Amniotic stem cell (primary cell): ENCODE measurements around the gene CEP89.
"Not testable (repeated sequence)": the region's sequence is repeated elsewhere in the genome, so short reads cannot be mapped to it uniquely, and the experiment has no call there.

Source experiments
- DNase-seq: peaks from one replicate; lab custom pipeline; 2025; lab: John Stamatoyannopoulos, UW

Gene CEP89

DNA sequence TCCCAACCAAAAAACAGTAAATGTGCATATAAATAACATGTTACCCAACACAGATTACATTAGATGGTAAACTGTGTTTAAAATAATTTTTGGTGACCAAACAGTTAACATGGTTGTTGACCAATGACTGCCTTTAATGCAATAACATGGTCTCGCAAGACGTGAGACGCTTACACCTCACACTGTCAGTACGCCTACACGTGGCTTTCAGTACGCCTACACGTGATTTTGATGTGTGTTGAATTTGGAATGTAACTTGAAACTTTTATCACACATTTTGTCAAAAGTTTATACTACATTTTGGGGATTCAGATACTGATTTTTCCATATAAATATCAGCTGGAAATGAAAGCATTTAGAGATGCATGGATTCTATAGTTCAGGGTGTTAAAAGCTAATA, 134.2 kb downstream of the CEP89 start:
- no peak for DNase-seq

DNA sequence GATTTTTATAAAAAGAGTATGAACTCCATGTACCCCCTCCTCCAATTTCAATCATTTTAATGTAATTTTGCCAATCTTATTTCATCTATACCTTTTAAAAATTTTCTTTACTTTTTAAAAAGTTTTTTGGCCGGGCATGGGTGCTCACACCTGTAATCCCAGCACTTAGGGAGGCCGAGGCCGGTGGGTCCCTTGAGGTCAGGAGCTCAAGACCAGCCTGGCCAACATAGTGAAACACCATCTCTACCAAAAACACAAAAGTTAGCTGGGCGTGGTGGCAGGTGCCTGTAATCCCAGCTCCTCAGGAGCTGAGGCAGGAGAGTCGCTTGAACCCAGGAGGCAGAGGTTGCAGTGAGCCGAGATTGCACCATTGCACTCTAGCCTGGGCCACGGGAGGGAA, 138.4 kb downstream of the CEP89 start:
- DNase-seq, result not testable (repeated sequence)

DNA sequence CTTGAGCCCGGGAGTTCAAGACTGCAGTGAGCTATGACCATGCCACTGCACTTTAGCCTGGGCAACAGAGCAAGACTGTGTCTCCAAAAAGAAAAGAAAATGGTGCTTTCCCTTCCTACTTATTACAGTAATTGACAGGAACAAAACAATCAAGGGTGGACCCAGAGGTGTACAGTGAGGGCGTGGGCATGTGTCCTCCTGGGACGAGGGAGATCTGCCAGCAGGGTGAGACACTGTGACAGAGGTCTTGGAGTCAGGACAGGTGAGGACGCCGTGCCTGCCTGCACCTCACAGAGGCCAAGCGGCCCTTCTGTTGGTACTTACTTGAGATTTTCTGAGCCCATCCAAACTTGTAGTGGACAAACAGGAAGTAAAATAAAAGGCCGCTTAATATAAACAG, 138.9 kb downstream of the CEP89 start:
- DNase-seq, result not testable (repeated sequence)

DNA sequence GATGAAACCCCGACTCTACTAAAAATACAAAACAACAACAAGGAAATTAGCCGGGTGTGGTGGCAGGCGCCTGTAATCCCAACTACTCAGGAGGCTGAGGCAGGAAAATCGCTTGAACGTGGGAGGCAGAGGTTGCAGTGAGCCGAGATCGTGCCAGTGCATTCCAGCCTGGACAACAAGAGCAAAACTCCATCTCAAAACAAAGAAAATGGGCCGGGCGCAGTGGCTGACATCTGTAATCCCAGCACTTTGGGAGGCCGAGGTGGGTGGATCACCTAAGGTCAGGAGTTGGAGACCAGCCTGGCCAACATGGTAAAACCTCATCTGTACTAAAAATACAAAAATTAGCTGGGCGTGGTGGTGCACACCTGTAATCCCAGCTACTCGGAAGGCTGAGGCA, 139.7 kb downstream of the CEP89 start:
- not testable (repeated sequence) for DNase-seq

DNA sequence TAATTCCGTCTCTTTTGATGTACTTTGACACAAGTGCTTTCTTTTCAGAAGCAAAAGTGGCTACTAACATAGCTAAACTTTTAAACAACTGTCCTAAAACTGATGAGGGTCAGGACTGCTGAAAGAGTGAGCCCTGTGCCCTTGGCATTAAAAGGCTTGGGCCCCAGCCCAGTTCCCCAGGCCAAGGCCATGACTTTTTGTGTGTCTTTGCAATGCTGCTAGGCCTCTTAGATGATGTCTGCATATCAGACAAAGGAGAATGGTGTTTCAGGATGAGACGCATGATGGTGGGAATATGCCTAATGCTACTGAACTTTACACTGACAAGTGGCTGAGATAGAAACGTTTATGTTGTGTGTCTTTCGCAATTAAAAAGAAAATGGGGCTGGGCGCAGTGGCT, 140.1 kb downstream of the CEP89 start:
- DNase-seq, result no peak

DNA sequence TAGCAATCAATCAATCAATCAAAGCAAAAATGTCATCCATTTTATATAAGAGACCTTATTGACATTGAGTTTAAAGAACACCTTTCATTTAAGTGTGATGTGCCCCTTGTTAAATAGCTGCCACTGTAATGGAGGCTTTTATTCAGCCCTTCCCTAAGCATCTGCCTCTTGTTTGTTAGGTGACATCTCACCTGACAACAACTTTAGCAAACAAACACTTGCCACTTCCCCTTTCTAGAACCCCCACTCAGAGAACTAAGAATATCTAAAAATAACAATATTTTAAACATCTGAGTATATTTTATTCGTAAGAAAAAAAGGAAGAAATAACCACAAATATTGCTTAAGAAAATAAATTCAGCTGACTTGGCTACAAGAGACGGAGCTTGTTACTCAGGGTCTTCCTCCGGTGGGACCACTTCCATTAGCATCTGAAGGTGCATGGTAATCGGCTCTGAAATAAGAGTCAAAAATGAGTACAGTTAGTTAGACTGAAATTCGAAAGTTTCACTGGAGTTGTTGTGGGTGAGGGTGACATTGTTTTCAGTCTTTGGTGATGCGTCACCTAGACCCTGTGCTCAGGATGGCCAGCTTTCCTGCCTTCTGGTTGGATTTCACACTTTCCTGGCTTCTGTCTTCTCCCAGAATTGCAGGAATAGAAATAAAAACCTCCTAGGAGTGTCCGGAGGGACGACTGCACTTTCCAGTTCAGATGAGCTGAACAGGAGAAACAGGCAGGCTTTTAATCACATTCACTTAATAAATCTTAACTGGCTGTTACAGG, 141.3 kb downstream of the CEP89 start:
- no peak for DNase-seq

DNA sequence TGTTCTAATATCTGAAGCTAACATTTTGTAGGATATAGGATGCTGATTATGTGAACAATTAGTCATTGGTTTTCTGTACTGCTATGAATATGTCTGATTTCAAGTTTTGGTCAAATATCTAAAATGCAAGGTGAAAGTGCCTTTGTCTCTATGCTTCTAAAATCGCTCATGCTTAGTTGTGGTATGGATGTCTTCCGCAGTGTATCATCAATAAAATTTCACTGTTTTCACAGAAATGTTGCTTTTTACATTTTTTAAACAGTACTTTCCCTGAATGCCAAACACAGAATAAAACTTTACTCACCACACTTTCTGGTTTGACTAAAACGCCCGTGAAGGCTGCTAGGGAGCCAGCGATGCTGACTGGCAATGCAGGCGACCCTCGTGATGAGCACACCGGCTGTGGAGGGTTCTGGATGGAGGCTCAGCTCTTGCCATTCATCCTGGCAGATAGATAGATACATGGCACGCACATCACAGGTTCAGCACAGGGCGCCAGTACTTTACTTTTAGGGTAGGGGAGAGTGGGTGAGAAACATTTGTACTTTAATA, 142.3 kb downstream of the CEP89 start:
- DNase-seq, result no peak

DNA sequence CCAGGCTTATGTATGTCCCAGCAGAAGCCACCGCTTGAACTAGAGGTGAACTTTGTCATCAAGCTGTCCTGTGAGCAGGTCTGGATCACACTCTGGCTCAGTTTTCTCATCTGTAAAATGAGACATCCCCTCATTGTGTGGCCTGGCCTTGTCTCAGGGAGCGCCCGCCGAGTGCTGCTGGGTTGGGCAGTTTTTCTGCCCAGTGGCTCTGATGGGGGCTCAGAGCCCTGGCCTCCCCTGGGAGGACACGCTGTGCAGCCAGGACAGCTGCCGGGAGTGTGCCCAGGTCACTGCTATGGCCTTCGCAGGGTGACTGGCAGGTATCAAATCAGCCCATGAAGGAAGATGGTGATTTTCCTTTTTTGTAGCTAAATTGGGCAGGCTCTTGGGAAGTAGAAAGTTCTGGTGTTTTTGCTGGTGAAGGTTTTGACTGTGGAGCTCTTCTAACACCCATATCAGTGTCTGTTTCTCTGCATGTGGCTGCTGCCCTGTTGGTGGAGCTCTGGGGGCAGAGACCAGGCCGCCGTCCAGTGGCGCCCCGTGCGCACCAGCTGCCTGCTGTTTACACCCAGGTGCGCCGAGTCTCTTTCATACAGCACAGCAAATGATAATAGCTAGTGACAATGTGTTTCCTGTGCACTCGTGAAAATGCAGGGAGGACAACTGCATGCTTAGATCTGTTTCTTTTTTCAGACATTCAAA, 143.0 kb downstream of the CEP89 start:
- no peak for DNase-seq

DNA sequence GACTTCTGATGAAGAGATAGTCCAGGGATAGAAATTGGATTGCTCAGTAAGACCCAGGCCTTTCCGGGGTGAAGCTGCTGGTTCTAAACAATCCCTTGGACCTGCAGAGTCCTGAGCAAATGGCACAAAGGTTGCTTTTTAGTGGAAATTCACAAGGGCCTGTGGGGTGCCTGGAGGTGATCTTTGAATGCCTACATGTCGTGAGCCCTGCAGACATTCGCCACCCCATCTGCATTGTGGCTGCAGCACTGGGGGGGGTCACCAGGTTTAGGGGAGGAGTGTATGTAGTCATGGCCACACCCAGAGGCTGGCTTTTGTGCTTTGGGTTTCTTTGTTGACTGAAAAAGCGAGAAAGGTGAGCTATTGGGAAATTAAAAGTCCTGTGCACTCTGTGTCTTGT, 143.6 kb downstream of the CEP89 start:
- DNase-seq, result no peak
